Activated T-helper 17 cell treated with anti-CD3 and anti-CD28 coated beads, Interleukin-2, amount 50 U/mL, for 72 hours (primary cell): ENCODE results near the gene SMARCC1. TPM values are rescaled to one million over a fixed set of nuclear protein-coding genes. Genes with fewer than 3 reads are reported as not detected.
A peak's percentile ranks its signal among the peaks of the same experiment; 100 is the strongest.

ENCODE experiments used
- ATAC-seq: fragments of 150-1000 bp; cut with Tn5 transposase; replicated peaks from 2 replicates; pipeline ENCODE4 v1.10.0; 2021; ENCODE audit warnings: mild to moderate bottlenecking, moderate library complexity
- H3K27ac Mint-ChIP-seq: one replicate; pipeline ENCODE4 v1.8.0; 2022; ENCODE audit warnings: mixed read lengths
- H3K27me3 Mint-ChIP-seq: one replicate; pipeline ENCODE4 v1.8.0; 2022; ENCODE audit warnings: mixed read lengths
- H3K36me3 Mint-ChIP-seq: one replicate; pipeline ENCODE4 v1.8.0; 2022; ENCODE audit warnings: low read depth, mild to moderate bottlenecking, mixed read lengths
- H3K4me1 Mint-ChIP-seq: one replicate; pipeline ENCODE4 v1.8.0; 2022; ENCODE audit warnings: mixed read lengths
- H3K4me3 Mint-ChIP-seq: one replicate; pipeline ENCODE4 v1.8.0; 2022; ENCODE audit warnings: mild to moderate bottlenecking, mixed read lengths
- H3K9me3 Mint-ChIP-seq: one replicate; pipeline ENCODE4 v1.8.0; 2022; ENCODE audit warnings: mixed read lengths
- total RNA-seq, 2 donors: library from RNA; stranded (reverse); gene quantifications; one replicate each; pipeline ENCODE4 v1.2.3, GENCODE V29; 2022

The SMARCC1 gene
- total RNA-seq, 2 donors from 2014 or later = 114 to 134 TPM

DNA sequence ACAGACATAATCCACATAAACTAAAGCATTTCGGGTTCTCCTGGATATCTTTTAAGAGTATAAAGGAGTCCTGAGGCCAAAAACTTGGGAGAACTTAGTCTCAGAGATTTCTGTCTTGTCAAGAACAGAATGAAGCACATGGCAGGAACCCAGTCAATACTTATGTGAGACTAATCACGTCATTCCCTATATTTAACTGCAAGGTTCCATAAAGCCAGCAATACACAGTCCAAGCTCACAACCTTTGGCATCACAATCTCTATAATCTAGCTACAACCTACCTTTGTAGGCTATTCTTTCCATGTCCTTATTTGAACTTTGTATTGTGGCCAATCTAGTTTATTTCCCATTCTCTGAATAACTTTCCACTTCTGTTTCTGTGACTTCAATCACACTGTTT, 134.1 kb downstream of the SMARCC1 start:
- ATAC-seq = no peak
- Mint-ChIP-seq H3K36me3 (peaks cover 74% of the 10 kb centered on the region), H3K4me3 (no peak overlapping the region), H3K4me1 (no peaks in the 10 kb centered on the region), H3K27me3 (no peaks in the 10 kb centered on the region), H3K9me3 (no peaks in the 10 kb centered on the region), H3K27ac (no peak overlapping the region)

DNA sequence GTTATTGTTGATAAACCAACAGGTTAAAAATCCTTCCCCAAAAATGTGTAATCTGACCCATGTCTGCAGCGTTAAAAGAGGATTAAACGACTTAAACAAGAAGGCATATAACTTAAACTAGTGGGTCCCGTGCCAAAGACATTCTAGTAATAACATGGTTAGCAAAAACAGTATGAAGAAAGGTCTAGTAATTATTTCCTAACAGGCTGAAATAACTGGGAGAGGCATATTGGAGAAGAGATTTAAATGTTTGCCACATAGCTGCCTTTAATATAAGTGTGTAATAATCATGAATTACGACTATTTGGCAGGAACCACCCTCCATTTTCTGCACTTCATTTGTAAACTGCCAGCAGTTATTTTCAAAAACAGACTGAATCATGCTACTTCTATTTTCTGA, 135.3 kb downstream of the SMARCC1 start:
- ATAC-seq = no peak
- H3K27ac Mint-ChIP-seq = peak overlapping the region; percentile 71
- H3K27me3 Mint-ChIP-seq = no peaks in the 10 kb centered on the region
- no peak overlapping the region for H3K4me3 Mint-ChIP-seq
- no peaks in the 10 kb centered on the region for H3K4me1 Mint-ChIP-seq
- H3K36me3 Mint-ChIP-seq = peaks cover 76% of the 10 kb centered on the region
- H3K9me3 Mint-ChIP-seq = no peaks in the 10 kb centered on the region

DNA sequence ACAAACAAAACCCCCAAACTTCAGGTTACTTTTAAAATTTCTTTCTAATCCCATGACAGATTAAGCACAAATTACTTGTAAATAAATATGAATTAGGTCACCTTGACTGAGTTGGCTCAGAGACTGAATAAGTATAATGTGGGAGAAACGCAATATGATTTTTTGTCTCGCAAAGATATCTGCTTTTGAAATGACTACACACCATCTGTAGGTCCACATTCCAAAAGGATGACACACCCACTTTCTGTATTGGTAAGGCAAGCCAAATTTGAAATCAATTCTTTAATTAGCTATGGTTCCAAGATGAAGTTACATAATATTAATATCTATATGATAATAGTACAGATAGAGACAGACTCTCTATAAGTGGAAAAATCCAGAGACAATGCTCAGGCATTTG, 136.1 kb downstream of the SMARCC1 start:
- Mint-ChIP-seq H3K27ac (no peak overlapping the region), H3K27me3 (no peaks in the 10 kb centered on the region), H3K9me3 (no peaks in the 10 kb centered on the region), H3K36me3 (peaks cover 76% of the 10 kb centered on the region), H3K4me1 (no peaks in the 10 kb centered on the region), H3K4me3 (no peak overlapping the region)
- ATAC-seq = no peak

DNA sequence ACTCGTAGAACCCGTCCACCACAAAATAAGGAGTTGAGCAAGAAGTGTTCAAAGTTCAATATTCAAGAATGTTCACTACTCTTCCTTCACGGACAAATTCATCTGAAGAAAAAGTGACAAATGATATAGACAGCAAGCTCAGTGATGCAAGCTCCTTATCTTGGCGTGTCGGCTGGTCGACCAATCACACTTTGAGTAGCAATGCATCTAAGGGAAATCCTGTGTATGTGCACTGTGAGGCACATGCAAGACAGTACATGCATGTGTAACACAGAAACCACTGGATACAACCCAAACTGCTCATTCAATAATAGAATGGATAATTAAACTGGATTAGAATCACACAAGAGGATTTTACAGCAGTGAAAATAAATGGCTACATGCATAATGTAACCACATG, 138.6 kb downstream of the SMARCC1 start:
- Mint-ChIP-seq H3K9me3 (no peaks in the 10 kb centered on the region), H3K27me3 (no peaks in the 10 kb centered on the region), H3K27ac (no peak overlapping the region), H3K4me1 (no peaks in the 10 kb centered on the region), H3K4me3 (no peak overlapping the region), H3K36me3 (peaks cover 80% of the 10 kb centered on the region)
- ATAC-seq = no peak

DNA sequence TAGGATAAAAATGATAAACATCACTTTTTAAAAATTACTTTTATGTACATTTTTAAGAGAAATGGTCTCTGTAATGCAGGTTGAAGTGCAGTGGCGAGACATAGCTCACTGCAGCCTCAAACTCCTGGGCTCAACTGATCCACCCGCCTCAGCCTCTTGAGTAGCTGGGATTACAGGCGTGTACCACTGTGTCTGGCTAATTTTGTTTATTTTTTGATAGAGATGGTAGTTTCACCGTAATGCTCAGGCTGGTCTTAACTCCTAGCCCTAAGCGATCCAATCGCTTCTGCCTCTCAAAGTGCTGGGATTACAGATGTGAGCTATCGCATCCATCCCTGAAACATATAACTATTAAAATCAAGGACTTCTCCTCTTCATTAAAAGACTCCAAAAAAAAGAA, 140.0 kb downstream of the SMARCC1 start:
- Mint-ChIP-seq H3K9me3 (no peaks in the 10 kb centered on the region), H3K36me3 (peaks cover 79% of the 10 kb centered on the region), H3K4me1 (no peaks in the 10 kb centered on the region), H3K4me3 (no peak overlapping the region), H3K27me3 (no peaks in the 10 kb centered on the region), H3K27ac (no peak overlapping the region)
- no peak for ATAC-seq

DNA sequence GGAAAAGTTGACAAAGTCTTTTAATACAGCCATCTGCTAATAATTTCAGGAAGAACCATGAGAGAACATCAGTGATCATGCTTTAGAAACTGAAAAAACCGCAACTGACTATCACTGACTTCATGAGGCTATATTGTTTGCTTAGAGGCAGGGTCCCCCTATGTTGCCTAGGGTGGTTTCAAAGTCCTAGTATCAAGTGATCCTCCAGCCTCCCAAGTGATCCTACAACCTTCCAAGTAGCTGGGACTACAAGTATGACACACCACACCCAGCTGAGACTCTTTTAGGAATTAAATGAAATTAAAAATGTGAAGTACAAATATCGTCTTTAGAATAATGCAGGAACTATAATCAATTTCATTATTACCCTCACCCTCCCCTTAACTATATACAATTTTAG, 144.8 kb downstream of the SMARCC1 start:
- Mint-ChIP-seq H3K27ac (no peak overlapping the region), H3K4me3 (no peak overlapping the region), H3K9me3 (no peaks in the 10 kb centered on the region), H3K36me3 (peaks cover 89% of the 10 kb centered on the region), H3K27me3 (no peaks in the 10 kb centered on the region), H3K4me1 (peaks cover 6% of the 10 kb centered on the region)
- ATAC-seq = no peak

DNA sequence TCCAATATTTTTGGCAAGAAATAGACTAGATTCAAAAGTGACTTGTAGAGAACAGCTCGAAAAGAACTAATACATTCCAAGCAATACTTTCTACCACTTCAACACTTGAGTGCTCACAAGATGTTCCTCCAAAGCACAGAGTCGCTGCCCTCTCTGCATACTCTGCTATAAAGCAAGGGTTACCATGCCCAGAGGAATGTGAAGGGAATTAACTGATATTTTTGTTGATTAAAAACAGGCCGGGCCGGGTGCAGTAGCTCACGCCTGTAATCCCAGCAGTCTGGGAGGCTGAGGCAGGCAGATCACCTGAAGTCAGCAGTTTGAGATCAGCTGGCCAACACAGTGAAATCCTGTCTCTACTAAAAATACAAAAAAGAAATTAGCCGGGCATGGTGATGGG, 145.5 kb downstream of the SMARCC1 start:
- H3K9me3 Mint-ChIP-seq = no peaks in the 10 kb centered on the region
- peaks cover 6% of the 10 kb centered on the region for H3K4me1 Mint-ChIP-seq
- no peaks in the 10 kb centered on the region for H3K27me3 Mint-ChIP-seq
- ATAC-seq = no peak
- no peak overlapping the region for H3K27ac Mint-ChIP-seq
- no peak overlapping the region for H3K4me3 Mint-ChIP-seq
- peaks cover 89% of the 10 kb centered on the region for H3K36me3 Mint-ChIP-seq

DNA sequence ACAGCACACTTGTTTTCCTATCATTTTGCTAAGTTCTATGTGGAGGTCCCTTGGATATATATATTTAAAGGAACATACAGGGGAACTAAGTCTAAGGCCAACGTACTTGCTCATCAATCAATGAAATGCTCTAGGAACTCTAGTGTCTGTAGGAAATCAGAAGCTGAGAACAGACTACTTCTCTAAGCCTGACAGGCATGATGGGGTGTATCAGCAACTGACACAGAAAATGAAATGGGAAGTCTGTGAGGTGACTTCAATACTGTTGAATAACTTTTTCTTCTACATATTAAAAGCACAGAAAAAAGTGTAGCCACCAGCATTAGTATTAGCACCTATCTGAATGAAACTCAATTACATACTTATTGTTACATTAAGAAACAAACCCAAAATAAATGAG, 146.2 kb downstream of the SMARCC1 start:
- H3K4me1 Mint-ChIP-seq = peaks cover 6% of the 10 kb centered on the region
- no peaks in the 10 kb centered on the region for H3K27me3 Mint-ChIP-seq
- peak overlapping the region; percentile 20 for H3K27ac Mint-ChIP-seq
- no peak for ATAC-seq
- no peaks in the 10 kb centered on the region for H3K9me3 Mint-ChIP-seq
- peaks cover 89% of the 10 kb centered on the region for H3K36me3 Mint-ChIP-seq
- H3K4me3 Mint-ChIP-seq = peak overlapping the region; percentile 13

DNA sequence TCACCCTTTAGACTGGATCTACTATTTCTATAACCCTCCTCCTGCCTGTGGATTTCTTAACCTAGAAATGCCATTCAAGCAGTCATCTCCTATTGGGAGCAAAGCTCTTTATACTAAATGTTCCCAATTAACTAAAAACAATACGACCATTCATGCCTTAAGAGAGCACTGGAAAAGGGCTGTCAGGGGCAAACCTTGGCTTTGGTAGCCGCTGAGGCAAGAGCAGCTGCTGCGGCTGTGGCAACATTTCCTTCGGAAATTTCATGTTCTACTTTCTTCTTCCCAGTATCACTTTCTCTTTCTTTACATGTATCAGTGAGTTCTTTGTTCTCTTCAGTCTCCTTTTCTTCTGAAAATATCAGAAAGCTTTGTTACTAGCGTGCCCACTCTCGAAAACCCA, 146.7 kb downstream of the SMARCC1 start:
- ATAC-seq = peak; percentile 40
- Mint-ChIP-seq H3K4me1 (peaks cover 6% of the 10 kb centered on the region), H3K36me3 (peaks cover 89% of the 10 kb centered on the region), H3K4me3 (peak overlapping the region; percentile 13), H3K9me3 (no peaks in the 10 kb centered on the region), H3K27me3 (no peaks in the 10 kb centered on the region), H3K27ac (peak overlapping the region; percentile 20)

DNA sequence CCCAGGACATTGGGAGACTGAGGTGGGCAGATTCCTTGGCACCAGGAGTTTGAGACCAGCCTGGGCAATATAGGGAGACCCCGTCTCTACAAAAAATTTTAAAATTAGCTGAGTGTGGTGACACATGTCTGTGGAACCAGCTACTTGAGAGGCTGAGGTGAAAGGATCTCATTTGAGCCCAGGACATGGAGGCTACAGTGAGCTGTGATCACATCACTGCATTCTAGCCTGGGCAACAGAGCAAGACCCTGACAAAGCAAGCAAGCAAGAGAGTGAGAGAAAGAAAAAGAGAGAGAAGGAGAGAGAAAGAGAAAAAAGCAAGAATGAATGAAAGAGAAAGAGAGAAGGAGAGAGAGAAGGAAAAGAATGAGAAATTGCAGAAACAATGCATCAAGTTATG, 150.9 kb downstream of the SMARCC1 start:
- Mint-ChIP-seq H3K36me3 (peaks cover 98% of the 10 kb centered on the region), H3K27me3 (no peaks in the 10 kb centered on the region), H3K9me3 (no peaks in the 10 kb centered on the region), H3K4me3 (no peak overlapping the region), H3K4me1 (peaks cover 6% of the 10 kb centered on the region), H3K27ac (peak overlapping the region; percentile 43)
- no peak for ATAC-seq

DNA sequence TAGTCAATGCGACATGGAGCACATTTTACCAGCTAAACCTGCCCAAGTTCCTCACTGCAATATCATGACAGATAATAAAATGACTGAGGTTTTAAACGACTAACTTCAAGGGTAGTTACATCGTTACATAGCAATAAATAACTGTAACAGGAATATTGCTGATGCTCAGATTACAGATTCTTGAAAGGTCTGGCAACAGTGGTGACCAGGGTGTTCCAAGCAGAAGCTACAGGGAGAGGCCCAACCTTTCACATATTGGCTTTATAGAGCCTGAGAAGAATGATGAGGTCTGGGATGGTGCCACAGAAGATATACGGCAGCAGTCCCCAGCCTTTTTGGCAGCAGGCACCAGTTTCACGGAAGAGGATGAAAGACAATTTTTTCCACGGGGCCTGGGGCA, 151.9 kb downstream of the SMARCC1 start:
- Mint-ChIP-seq H3K9me3 (no peaks in the 10 kb centered on the region), H3K27me3 (no peaks in the 10 kb centered on the region), H3K36me3 (peaks cover 93% of the 10 kb centered on the region), H3K4me3 (no peak overlapping the region), H3K4me1 (no peaks in the 10 kb centered on the region), H3K27ac (no peak overlapping the region)
- ATAC-seq = no peak

DNA sequence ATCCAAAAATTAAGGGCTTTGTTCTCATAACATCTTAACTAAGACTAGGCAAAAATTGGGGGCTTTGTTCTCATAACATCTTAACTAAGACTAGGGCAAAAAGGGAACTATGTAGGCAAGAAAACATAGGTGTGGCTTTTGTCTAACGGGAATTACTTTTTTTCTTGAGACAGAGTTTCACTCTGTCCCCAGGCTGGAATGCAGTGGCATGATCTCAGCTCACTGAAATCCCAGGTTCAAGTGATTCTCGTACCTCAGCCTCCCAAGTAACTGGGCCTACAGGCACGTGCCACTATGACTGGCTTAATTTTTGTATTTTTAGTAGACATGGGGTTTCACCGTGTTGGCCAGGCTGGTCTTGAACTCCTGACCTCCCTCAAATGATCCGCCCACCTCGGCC, 153.3 kb downstream of the SMARCC1 start:
- H3K4me1 Mint-ChIP-seq = no peaks in the 10 kb centered on the region
- no peak for ATAC-seq
- H3K4me3 Mint-ChIP-seq = no peak overlapping the region
- H3K36me3 Mint-ChIP-seq = peaks cover 80% of the 10 kb centered on the region
- H3K27me3 Mint-ChIP-seq = no peaks in the 10 kb centered on the region
- no peak overlapping the region for H3K27ac Mint-ChIP-seq
- H3K9me3 Mint-ChIP-seq = no peaks in the 10 kb centered on the region

DNA sequence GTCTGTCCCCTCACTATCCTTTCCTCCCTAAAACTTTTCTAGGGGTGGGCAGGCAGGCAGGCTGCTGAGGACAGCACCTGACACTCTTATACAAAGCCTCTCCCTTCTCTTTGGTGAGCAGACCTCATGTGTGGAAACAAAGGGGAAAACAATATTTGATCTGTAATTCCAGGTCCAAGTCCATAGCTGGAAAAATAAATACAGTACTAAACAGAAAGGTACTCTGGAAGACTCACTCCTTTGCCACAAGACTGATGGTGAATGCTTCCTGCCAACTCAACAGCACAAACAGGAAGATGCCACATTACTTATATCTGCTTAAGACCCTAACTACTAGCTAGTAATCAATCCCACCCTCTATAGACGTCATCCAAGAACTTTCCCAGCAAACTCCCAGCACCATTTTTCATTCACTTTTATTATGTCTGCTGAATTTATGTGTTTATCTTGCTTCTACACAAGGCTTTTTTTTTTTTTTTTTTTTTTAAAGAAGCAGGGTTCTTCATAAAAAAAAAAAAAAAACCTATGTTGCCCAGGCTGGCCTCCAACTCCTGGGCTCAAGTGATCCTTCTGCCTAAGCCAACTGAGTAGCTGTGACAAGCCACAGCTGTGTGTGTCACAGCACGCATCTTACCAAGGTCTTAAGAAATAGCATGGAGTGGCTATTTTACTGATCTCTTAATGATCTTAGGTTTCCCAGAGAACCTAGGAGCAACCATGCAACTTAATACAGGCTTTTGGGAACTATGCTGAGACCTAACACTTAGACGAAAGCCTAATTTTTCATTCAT, 158.8 kb downstream of the SMARCC1 start:
- no peaks in the 10 kb centered on the region for H3K4me1 Mint-ChIP-seq
- no peaks in the 10 kb centered on the region for H3K9me3 Mint-ChIP-seq
- no peak for ATAC-seq
- peaks cover 24% of the 10 kb centered on the region for H3K36me3 Mint-ChIP-seq
- H3K4me3 Mint-ChIP-seq = no peak overlapping the region
- no peak overlapping the region for H3K27ac Mint-ChIP-seq
- H3K27me3 Mint-ChIP-seq = no peaks in the 10 kb centered on the region

DNA sequence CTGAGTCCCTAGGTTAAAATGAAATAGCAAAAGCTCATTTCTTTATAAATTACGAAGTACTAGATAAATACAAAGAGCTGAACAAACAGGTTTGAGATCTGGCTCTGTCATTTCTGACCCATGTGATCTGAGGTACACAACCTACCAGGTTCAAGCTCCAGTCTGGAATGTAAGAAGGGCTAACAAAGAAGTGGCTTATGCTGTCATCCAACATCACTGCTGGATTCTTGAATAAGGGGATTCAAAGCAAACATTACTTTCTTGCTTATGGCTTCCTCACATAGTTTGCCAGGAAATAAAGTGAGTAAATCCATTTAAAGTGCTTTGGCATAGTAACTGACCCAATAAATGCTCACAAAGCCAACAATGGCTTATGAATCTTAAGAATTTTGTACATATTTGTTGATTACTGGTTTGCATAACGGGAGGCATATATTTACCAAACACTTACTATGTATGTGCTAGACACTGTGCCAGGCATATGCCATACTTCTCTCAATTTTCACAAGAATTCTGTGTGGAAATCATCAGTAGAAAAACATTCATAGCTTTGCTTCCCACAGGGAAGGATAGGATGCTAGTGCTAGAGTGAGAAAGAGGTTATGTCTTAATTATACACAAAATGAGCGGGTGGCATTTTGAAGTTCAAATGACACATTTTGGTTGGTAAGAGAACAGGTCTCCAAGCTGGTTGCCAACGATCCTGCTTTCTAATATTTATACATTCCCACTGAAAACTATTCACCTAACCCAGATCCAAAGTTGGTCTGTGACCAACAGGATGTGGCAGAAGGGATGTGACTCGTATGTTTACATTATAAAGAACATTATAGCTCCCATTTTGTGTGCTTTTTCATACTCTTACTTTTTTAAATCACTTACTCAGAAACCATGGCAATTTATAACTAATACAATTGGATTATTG, 164.3 kb downstream of the SMARCC1 start:
- no peaks in the 10 kb centered on the region for H3K4me1 Mint-ChIP-seq
- H3K9me3 Mint-ChIP-seq = no peaks in the 10 kb centered on the region
- ATAC-seq = no peak
- H3K4me3 Mint-ChIP-seq = no peak overlapping the region
- H3K27me3 Mint-ChIP-seq = no peaks in the 10 kb centered on the region
- peaks cover 7% of the 10 kb centered on the region for H3K36me3 Mint-ChIP-seq
- peak overlapping the region; percentile 39 for H3K27ac Mint-ChIP-seq

DNA sequence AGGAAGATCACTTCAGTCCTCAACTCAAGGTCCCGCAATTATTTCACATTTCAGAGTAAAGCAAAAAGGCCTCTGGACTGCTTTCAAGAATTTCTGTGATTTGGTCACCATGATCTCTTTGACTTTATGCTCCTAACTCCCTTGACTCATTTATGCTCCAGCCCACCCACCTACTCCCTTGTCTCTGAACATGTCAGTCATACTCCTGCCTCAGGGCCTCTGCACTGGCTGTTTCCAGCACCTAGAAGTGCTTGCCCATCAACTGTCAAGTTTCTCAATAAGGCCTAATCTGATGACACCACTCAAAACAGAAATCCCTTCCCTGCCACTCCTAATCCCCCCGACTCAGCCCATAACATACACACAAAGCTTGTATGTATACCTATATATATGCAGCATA, 166.9 kb downstream of the SMARCC1 start:
- Mint-ChIP-seq H3K27ac (no peak overlapping the region), H3K27me3 (no peaks in the 10 kb centered on the region), H3K9me3 (no peaks in the 10 kb centered on the region), H3K4me3 (no peak overlapping the region), H3K4me1 (peaks cover 5% of the 10 kb centered on the region), H3K36me3 (peaks cover 32% of the 10 kb centered on the region)
- ATAC-seq = peak; percentile 55
